HepG2 (cell line): ENCODE measurements around the gene WWP2. TPM values are rescaled to one million over a fixed set of nuclear protein-coding genes. Genes with fewer than 3 reads are reported as not detected.
"Not testable (repeated sequence)": the region's sequence is repeated elsewhere in the genome, so short reads cannot be mapped to it uniquely, and the experiment has no call there.

ENCODE experiments used
- ATAC-seq: fragments of 200-7000 bp; cut with Tn5 transposase; 3 replicates; pipeline ENCODE4 v1.9.1; 2020; ENCODE audit warnings: mild to moderate bottlenecking, moderate library complexity
- BruUV-seq: library from RNA; stranded (reverse); fragments of 400-500 nt; replicated peaks from 2 replicates; lab custom pipeline; 2021; lab: Mats Ljungman, UMichigan
- CTCF ChIA-PET: fragments of 300-600 bp; formaldehyde crosslinking; extraction: SDS; loops from one replicate; lab custom pipeline; 2021; ENCODE audit warnings: low total read pairs, inconsistent platforms, low intra/inter-chr PET ratio; lab: Yijun Ruan, JAX
- POLR2A ChIA-PET: fragments of 350-600 bp; sonication (Branson Sonifier 250); formaldehyde crosslinking; loops from one replicate; lab custom pipeline; 2020; ENCODE audit warnings: antibody characterized with exemption, inconsistent platforms; lab: Yijun Ruan, JAX
- DNase-seq: peaks from one replicate; pipeline ENCODE4 v3.0.0-alpha.2; 2015; ENCODE audit warnings: low spot score
- FAIRE-seq: peaks from 3 replicates; lab custom pipeline; 2011; peaks lifted over from hg19 to GRCh38; lab: Jason Lieb, UNC
- H2AFZ ChIP-seq: one replicate; pipeline ENCODE4 v1.6.1; 2011; ENCODE audit warnings: low read length, inconsistent platforms
- H3K27ac ChIP-seq: fragments of 300-600 bp; 3 replicates; pipeline ENCODE4 v1.8.0; 2011; ENCODE audit warnings: mixed run types, mild to moderate bottlenecking, mixed read lengths, low read length, inconsistent platforms; ENCODE audit not compliant: insufficient read depth; ENCODE audit errors: extremely low read length
- H3K27me3 ChIP-seq, 2 experiments: fragments of 200-600 bp in 1 of 2; 2 replicates in 1 of 2; 3 replicates in 1 of 2; pipeline versions ENCODE4 v1.6.0 to v1.8.0; 2011; ENCODE audit warnings: low read length in 2 of 2, mild to moderate bottlenecking in 2 of 2, moderate library complexity in 2 of 2, inconsistent platforms in 1 of 2; ENCODE audit not compliant: insufficient read depth in 2 of 2, control insufficient read depth in 1 of 2
- H3K36me3 ChIP-seq, 2 experiments: fragments of 200-600 bp in 1 of 2; replicated peaks in 1 of 2; 2 replicates in 1 of 2; 3 replicates in 1 of 2; pipeline versions ENCODE4 v1.5.1 to v1.8.0; 2011; ENCODE audit warnings: low read length in 2 of 2, inconsistent platforms in 1 of 2; ENCODE audit not compliant: insufficient read depth in 2 of 2, control insufficient read depth in 1 of 2
- H3K4me1 ChIP-seq: 2 replicates; pipeline ENCODE4 v1.5.1; 2012; ENCODE audit warnings: low read length, inconsistent platforms; ENCODE audit not compliant: insufficient read depth
- H3K4me2 ChIP-seq: 2 replicates; pipeline ENCODE4 v1.6.0; 2011; ENCODE audit warnings: low read depth, low read length, inconsistent platforms
- H3K4me3 ChIP-seq, 3 experiments: fragments of 200-600 bp in 1 of 3; sonication (generic), shearing (Covaris generic) in 1 of 3; replicated peaks in 1 of 3; 2 replicates each; pipeline ENCODE4 v1.5.1; 2011 to 2016; ENCODE audit warnings: low read length in 3 of 3, inconsistent platforms in 2 of 3, low read depth in 2 of 3, mild to moderate bottlenecking in 2 of 3, control low read depth in 1 of 3, mixed read lengths in 1 of 3; ENCODE audit not compliant: insufficient read depth in 1 of 3
- H3K79me2 ChIP-seq: one replicate; pipeline ENCODE4 v1.6.1; 2011; ENCODE audit warnings: low read length, inconsistent platforms; ENCODE audit not compliant: insufficient read depth
- H3K9ac ChIP-seq: 2 replicates; pipeline ENCODE4 v1.6.0; 2011; ENCODE audit warnings: mild to moderate bottlenecking, low read depth, low read length, inconsistent platforms; ENCODE audit not compliant: insufficient read depth
- H3K9me3 ChIP-seq: 2 replicates; pipeline ENCODE4 v1.5.1; 2012; ENCODE audit warnings: mild to moderate bottlenecking, low read length
- H4K20me1 ChIP-seq: 2 replicates; pipeline ENCODE4 v1.6.0; 2011; ENCODE audit warnings: inconsistent platforms, mild to moderate bottlenecking, low read length, moderate library complexity; ENCODE audit not compliant: insufficient read depth
- WGBS: methylation state at CpG from one replicate; pipeline ENCODE4 v1.1.6; 2017; ENCODE audit warnings: low lambda C conversion rate; 5-methylcytosine and 5-hydroxymethylcytosine counted together
- in situ Hi-C: cut with HindIII; loops from 2 replicates; pipeline ENCODE4 v1.10.0; 2017; ENCODE audit warnings: low pct_unique_long_range_greater_than_20kb; ENCODE audit not compliant: extremely low pct_ligation_motif_present
- intact Hi-C: fragments of 100-400 bp; cut with micrococcal nuclease; formaldehyde crosslinking; loops from one replicate; pipeline ENCODE4 v1.10.0; 2022; ENCODE audit not compliant: unreplicated experiment
- polyA plus RNA-seq, 8 experiments: library from polyadenylated mRNA; depleted of rRNA in 3 of 8; stranded (reverse) in 7 of 8; unstranded in 1 of 8; fragments of >200 nt; fragmentation: Illumina TruSeq in 4 of 8; extraction: Trizol in 4 of 8; gene quantifications; 2 replicates each; pipeline versions ENCODE4 v1.2.1 to v1.2.3, GENCODE V29; 2011 to 2016; ENCODE audit warnings: low read depth in 4 of 8, missing spikeins in 1 of 8, mixed read lengths in 1 of 8; ENCODE audit not compliant: insufficient read depth in 1 of 8
- total RNA-seq, 5 experiments: library from RNA; depleted of rRNA; stranded (reverse); fragments of >200 nt; fragmentation: Illumina TruSeq; extraction: Trizol; gene quantifications; 2 replicates each; pipeline ENCODE4 v1.2.3, GENCODE V29; 2016; ENCODE audit warnings: low read depth in 1 of 5

Gene WWP2
- total and polyA plus RNA-seq, 2 of the 13 experiments (the other 11 are each of a cell fraction or from before 2014, with no cell fraction given): 11.4 to 28.2 TPM

- not testable (repeated sequence) for FAIRE-seq, H3K27ac ChIP-seq
- 0 out of 2 replicates have a peak overlapping the region, but pooled peaks have one; percentile 76 for H3K4me2 ChIP-seq
Measured at GRCh38 chr16:69965661-69966054, 203.5 kb downstream of the WWP2 start.

GRCh38 chr16:69967688-69968087 lies 205.6 kb downstream of the WWP2 start:
- intact Hi-C loops, H2AFZ ChIP-seq, H3K4me1 ChIP-seq, H3K9ac ChIP-seq, H3K27me3 ChIP-seq, ATAC-seq, in situ Hi-C loops, H3K27ac ChIP-seq, H4K20me1 ChIP-seq, H3K79me2 ChIP-seq, FAIRE-seq, H3K4me3 ChIP-seq, BruUV-seq, H3K36me3 ChIP-seq, POLR2A ChIA-PET, H3K9me3 ChIP-seq, CTCF ChIA-PET, DNase-seq, H3K4me2 ChIP-seq: not testable (repeated sequence)
- WGBS: no CpG with 5 or more reads among the region's 5 CpGs

More at GRCh38 chr16:69965661-69966054, 203.5 kb downstream of the WWP2 start:
- H2AFZ ChIP-seq, H3K27me3 ChIP-seq, H3K9ac ChIP-seq, H3K79me2 ChIP-seq, BruUV-seq, H4K20me1 ChIP-seq, H3K4me1 ChIP-seq, DNase-seq, intact Hi-C loops, POLR2A ChIA-PET, in situ Hi-C loops, CTCF ChIA-PET, H3K36me3 ChIP-seq, H3K9me3 ChIP-seq: not testable (repeated sequence)
- WGBS: 23% methylated on average over 5 of the region's 24 CpGs
- H3K4me3 ChIP-seq: peak overlapping the region in 2 of 3 experiments; percentile 53 to 57; a peak in 3 of 6 replicates
- ATAC-seq: peak; percentile 53

GRCh38 chr16:69968125-69968524 lies 206.0 kb downstream of the WWP2 start:
- FAIRE-seq: not testable (repeated sequence)

GRCh38 chr16:69969657-69970056 lies 207.5 kb downstream of the WWP2 start:
- H3K4me2 ChIP-seq, H4K20me1 ChIP-seq, H3K4me1 ChIP-seq, H2AFZ ChIP-seq, DNase-seq, H3K79me2 ChIP-seq, CTCF ChIA-PET, intact Hi-C loops, H3K36me3 ChIP-seq, H3K9ac ChIP-seq, in situ Hi-C loops, BruUV-seq, H3K4me3 ChIP-seq, ATAC-seq, H3K9me3 ChIP-seq, H3K27me3 ChIP-seq, POLR2A ChIA-PET, FAIRE-seq, H3K27ac ChIP-seq: not testable (repeated sequence)
- WGBS: 84% methylated on average over 4 of the region's 4 CpGs

More at GRCh38 chr16:69968125-69968524, 206.0 kb downstream of the WWP2 start:
- in situ Hi-C loops, BruUV-seq, H3K9me3 ChIP-seq, H2AFZ ChIP-seq, H3K4me2 ChIP-seq, H3K4me3 ChIP-seq, H3K27me3 ChIP-seq, H3K79me2 ChIP-seq, H4K20me1 ChIP-seq, CTCF ChIA-PET, ATAC-seq, POLR2A ChIA-PET, H3K36me3 ChIP-seq, DNase-seq, H3K27ac ChIP-seq, H3K9ac ChIP-seq, H3K4me1 ChIP-seq, intact Hi-C loops: not testable (repeated sequence)
- WGBS: no CpG with 5 or more reads among the region's 10 CpGs
